ENCODE data around the gene IL17B. TPM values are rescaled to one million over a fixed set of nuclear protein-coding genes. Genes with fewer than 3 reads are reported as not detected.

IL17B gene
- total RNA-seq, 1 experiment from 2014 or later = not detected

GRCh38 chr5:149371296-149371962 is 7.7 kb downstream of the IL17B start:
- Histone ChIP-seq H2BK15ac (ENCODE audit: low read depth, low read length) (no peak overlapping the region), H3K9ac (ENCODE audit: extremely low read depth, insufficient read length, low read length) (no peak overlapping the region), H2AK5ac (ENCODE audit: insufficient read length, low read length) (no peak overlapping the region), H3K4me1 (ENCODE audit: insufficient read depth, low read length) (no peaks in the 10 kb centered on the region), H3K18ac (ENCODE audit: insufficient read length, low read depth, low read length) (no peak overlapping the region), H3K23ac (ENCODE audit: insufficient read length, low read depth, low read length) (no peak overlapping the region), H2BK120ac (ENCODE audit: low read depth, low read length, poor library complexity, severe bottlenecking) (no peak overlapping the region), H2BK12ac (ENCODE audit: insufficient read length, low read depth, low read length) (no peak overlapping the region), H2BK20ac (ENCODE audit: low read depth, low read length, poor library complexity, severe bottlenecking) (no peak overlapping the region), H2AFZ (ENCODE audit: low read length) (no peak overlapping the region), H4K20me1 (ENCODE audit: control insufficient read depth, insufficient read depth, insufficient read length) (no peaks in the 10 kb centered on the region), H3K4ac (ENCODE audit: low read depth, low read length) (no peak overlapping the region), H3K14ac (ENCODE audit: insufficient read depth, low read length) (no peak overlapping the region), H3K56ac (ENCODE audit: insufficient read length, low read depth, low read length) (no peak overlapping the region), H3K79me2 (ENCODE audit: insufficient read depth, low read length) (no peaks in the 10 kb centered on the region), H3K79me1 (ENCODE audit: insufficient read depth, low read depth, low read length, poor library complexity, severe bottlenecking) (no peaks in the 10 kb centered on the region), H3K4me2 (ENCODE audit: insufficient read depth, insufficient read length, low read length) (no peak overlapping the region), H3T11ph (ENCODE audit: low read length) (no peak overlapping the region), H2BK5ac (ENCODE audit: insufficient read length, low read length) (no peak overlapping the region), H3K9me3 (ENCODE audit: control insufficient read depth, low read depth, low read length) (no peaks in the 10 kb centered on the region), H3K27ac (ENCODE audit: insufficient read length, low read depth, low read length) (no peak overlapping the region), H4K91ac (ENCODE audit: insufficient read length, low read depth, low read length) (no peak overlapping the region), H4K5ac (ENCODE audit: insufficient read length, low read depth, low read length) (no peak overlapping the region), H4K8ac (replicated peaks; ENCODE audit: insufficient read length, low read depth, low read length) (no peak overlapping the region), H3K27me3 (ENCODE audit: insufficient read depth, low read length) (no peaks in the 10 kb centered on the region), H3K23me2 (ENCODE audit: insufficient read length, low read depth, low read length, poor library complexity, severe bottlenecking) (no peaks in the 10 kb centered on the region)
- Mint-ChIP-seq H3K27ac (peak overlapping the region in 1 of 3 experiments; percentile 49; a peak in 1 of 7 replicates), H3K4me1 (peaks cover 19 to 25% of the 10 kb centered on the region in 2 experiments), H3K4me3 (no peak overlapping the region; a peak in 1 of 5 replicates), H3K27me3 (ENCODE audit: low read depth) (no peaks in the 10 kb centered on the region), H3K9me3 (no peaks in the 10 kb centered on the region), H3K36me3 (ENCODE audit: insufficient read depth in 1 of 3, low read depth in 3 of 3) (peaks cover 0 to 13% (median 0%) of the 10 kb centered on the region in 3 experiments; a peak in 5 of 7 replicates)
- no CpG with 5 or more reads among the region's 12 CpGs for WGBS (ENCODE audit: extremely low coverage, insufficient read length, low lambda C conversion rate)
- DNase-seq = peak; percentile 85
- TF ChIP-seq, protein P1, sequence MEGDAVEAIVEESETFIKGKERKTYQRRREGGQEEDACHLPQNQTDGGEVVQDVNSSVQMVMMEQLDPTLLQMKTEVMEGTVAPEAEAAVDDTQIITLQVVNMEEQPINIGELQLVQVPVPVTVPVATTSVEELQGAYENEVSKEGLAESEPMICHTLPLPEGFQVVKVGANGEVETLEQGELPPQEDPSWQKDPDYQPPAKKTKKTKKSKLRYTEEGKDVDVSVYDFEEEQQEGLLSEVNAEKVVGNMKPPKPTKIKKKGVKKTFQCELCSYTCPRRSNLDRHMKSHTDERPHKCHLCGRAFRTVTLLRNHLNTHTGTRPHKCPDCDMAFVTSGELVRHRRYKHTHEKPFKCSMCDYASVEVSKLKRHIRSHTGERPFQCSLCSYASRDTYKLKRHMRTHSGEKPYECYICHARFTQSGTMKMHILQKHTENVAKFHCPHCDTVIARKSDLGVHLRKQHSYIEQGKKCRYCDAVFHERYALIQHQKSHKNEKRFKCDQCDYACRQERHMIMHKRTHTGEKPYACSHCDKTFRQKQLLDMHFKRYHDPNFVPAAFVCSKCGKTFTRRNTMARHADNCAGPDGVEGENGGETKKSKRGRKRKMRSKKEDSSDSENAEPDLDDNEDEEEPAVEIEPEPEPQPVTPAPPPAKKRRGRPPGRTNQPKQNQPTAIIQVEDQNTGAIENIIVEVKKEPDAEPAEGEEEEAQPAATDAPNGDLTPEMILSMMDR (conservative IDR thresholded peaks at IDR 0.05) = peak; percentile 86

Data from H9 (cell line).